ENCODE results near the gene KCNJ6. TPM values are rescaled to one million over a fixed set of nuclear protein-coding genes. Genes with fewer than 3 reads are reported as not detected.

Gene KCNJ6
- total and polyA plus RNA-seq, 7 donors: under 0.01 to 0.01 TPM; not detected in 5

DNA sequence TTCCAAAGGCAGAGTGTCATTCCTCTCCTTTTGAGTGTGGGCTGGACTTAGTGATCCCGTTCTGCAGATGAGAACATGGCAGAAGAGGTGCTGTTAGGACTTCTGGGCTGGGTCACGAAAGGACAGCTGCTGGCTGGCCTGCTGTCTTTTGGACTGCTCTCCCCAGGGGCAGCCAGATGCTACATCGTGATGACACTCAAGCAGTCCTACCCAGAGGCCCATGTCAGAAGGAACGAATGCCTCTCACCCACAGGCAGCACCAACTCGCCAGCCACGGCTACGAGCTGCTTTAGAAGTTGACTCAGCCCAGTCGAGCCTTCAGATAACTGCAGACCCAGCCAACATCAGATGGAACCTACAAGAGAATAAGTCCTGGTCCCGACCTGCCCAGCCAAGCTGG, 156.5 kb downstream of the KCNJ6 start:
- DNase-seq: no peak
- no peak for ATAC-seq
- no peaks in the 10 kb centered on the region for H3K36me3 ChIP-seq (ENCODE audit: insufficient read depth in 1 of 2, low read depth in 1 of 2)
- WGBS, 3 donors: 65 to 73% (median 69%) methylated on average over 9 of the region's 9 CpGs
- no peaks in the 10 kb centered on the region for H3K27me3 ChIP-seq (ENCODE audit: insufficient read depth in 3 of 3, low read length in 2 of 3)
- no peaks in the 10 kb centered on the region for H3K9me3 ChIP-seq
- TF ChIP-seq CTCF (IDR thresholded peaks at IDR 0.05): no peak
- intact Hi-C loops (cut with DNase I): no loop called here
- no peaks in the 10 kb centered on the region for H3K4me1 ChIP-seq
- no peak overlapping the region for H3K4me3 ChIP-seq
- H3K27ac ChIP-seq: no peak overlapping the region

- no peak for DNase-seq
- no peak for TF ChIP-seq CTCF (IDR thresholded peaks at IDR 0.05)
- no peak overlapping the region for H3K27ac ChIP-seq
- ATAC-seq: no peak
- WGBS, 3 donors: 41 to 51% (median 45%) methylated on average over 7 of the region's 7 CpGs
- no peak overlapping the region for H3K4me3 ChIP-seq
- no peaks in the 10 kb centered on the region for H3K27me3 ChIP-seq (ENCODE audit: insufficient read depth in 3 of 3, low read length in 2 of 3)
- H3K4me1 ChIP-seq: no peaks in the 10 kb centered on the region
- H3K36me3 ChIP-seq (ENCODE audit: insufficient read depth in 1 of 2, low read depth in 1 of 2): no peaks in the 10 kb centered on the region
- H3K9me3 ChIP-seq: no peaks in the 10 kb centered on the region
- intact Hi-C loops (cut with DNase I): no loop called here
Observed at GRCh38 chr21:37758982-37759381, 157.3 kb downstream of the KCNJ6 start.

GRCh38 chr21:37757606-37758376, 158.5 kb downstream of the KCNJ6 start:
- TF ChIP-seq CTCF (IDR thresholded peaks at IDR 0.05): no peak
- H3K4me3 ChIP-seq: no peak overlapping the region
- no peak overlapping the region for H3K27ac ChIP-seq
- no peaks in the 10 kb centered on the region for H3K36me3 ChIP-seq (ENCODE audit: insufficient read depth in 1 of 2, low read depth in 1 of 2)
- intact Hi-C loops (cut with DNase I): no loop called here
- H3K27me3 ChIP-seq (ENCODE audit: insufficient read depth in 3 of 3, low read length in 2 of 3): no peaks in the 10 kb centered on the region
- ATAC-seq (no peak), DNase-seq (no peak)
- 57 to 60% (median 59%) methylated on average over 11 of the region's 11 CpGs for WGBS, 3 donors
- H3K4me1 ChIP-seq: no peaks in the 10 kb centered on the region
- H3K9me3 ChIP-seq: no peaks in the 10 kb centered on the region

DNA sequence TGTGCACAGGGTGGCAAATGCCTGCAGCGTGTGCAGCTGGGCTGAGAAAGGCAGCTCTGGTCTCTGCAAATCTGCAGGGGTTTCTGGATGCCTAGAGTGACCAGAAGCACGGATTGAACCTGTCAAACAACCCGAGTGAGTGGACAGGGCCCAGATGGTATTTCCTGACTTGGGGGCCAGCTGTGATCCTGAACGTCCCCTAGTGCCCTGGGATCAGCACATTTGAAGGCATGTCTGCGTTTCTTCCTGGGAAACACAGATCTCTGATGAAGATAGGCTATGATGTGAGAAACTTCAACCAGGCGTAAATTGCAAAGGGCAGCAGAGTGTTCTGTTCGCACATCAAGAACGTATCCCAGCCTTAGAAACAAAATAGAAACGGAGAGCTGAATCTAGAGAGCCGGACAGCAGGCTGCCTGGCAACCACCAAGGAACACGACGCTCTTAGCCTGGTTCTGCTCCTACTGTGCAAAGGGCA, 163.1 kb downstream of the KCNJ6 start:
- Histone ChIP-seq H3K36me3 (ENCODE audit: insufficient read depth in 1 of 2, low read depth in 1 of 2) (no peaks in the 10 kb centered on the region), H3K27me3 (ENCODE audit: insufficient read depth in 3 of 3, low read length in 2 of 3) (no peaks in the 10 kb centered on the region), H3K4me1 (no peaks in the 10 kb centered on the region), H3K9me3 (no peaks in the 10 kb centered on the region), H3K27ac (no peak overlapping the region), H3K4me3 (no peak overlapping the region)
- ATAC-seq (no peak), DNase-seq (no peak)
- intact Hi-C loops (cut with DNase I): no loop called here
- TF ChIP-seq CTCF (IDR thresholded peaks at IDR 0.05): no peak
- WGBS, 3 donors: 44 to 48% (median 46%) methylated on average over 12 of the region's 12 CpGs
